ENCODE results near the gene MRPS27. TPM values are rescaled to one million over a fixed set of nuclear protein-coding genes. Genes with fewer than 3 reads are reported as not detected.

MRPS27 gene
- total and polyA plus RNA-seq, 4 donors = 17.6 to 38.7 (median 34.9) TPM

GRCh38 chr5:72337159-72337558, 17.1 kb upstream of the MRPS27 start:
- Histone ChIP-seq H3K36me3 (ENCODE audit: control insufficient read depth in 4 of 4, insufficient read depth in 3 of 4, low read depth in 1 of 4, low read length in 3 of 4) (peaks cover 0 to 5% (median 3%) of the 10 kb centered on the region in 4 donors), H3K27ac (ENCODE audit: low read depth in 1 of 2, low read length in 2 of 2) (peak overlapping the region; percentile 19 to 69)

GRCh38 chr5:72330712-72331111, 10.7 kb upstream of the MRPS27 start:
- H3K9ac ChIP-seq (ENCODE audit: low read depth in 1 of 2, low read length in 2 of 2) = no peak overlapping the region
- DNase-seq (ENCODE audit: low spot score) = no peak
- 89% methylated on average over 1 of the region's 1 CpG for WGBS
- no peak for TF ChIP-seq MAX (IDR thresholded peaks at IDR 0.05)
- TF ChIP-seq RXRA (IDR thresholded peaks at IDR 0.05) = no peak
- no peak for TF ChIP-seq HNF4G (IDR thresholded peaks at IDR 0.05)
- no peak for TF ChIP-seq GABPA (IDR thresholded peaks at IDR 0.05 in 1 of 2, conservative IDR thresholded peaks at IDR 0.05 in 1 of 2)
- no peak for TF ChIP-seq FOXA1 (IDR thresholded peaks at IDR 0.05)
- no peak for TF ChIP-seq REST (IDR thresholded peaks at IDR 0.05)
- no peak for TF ChIP-seq CTCF (IDR thresholded peaks at IDR 0.05; ENCODE audit: low read depth, low read length, missing input control)
- no peak for TF ChIP-seq RAD21 (IDR thresholded peaks at IDR 0.05)
- no peak for TF ChIP-seq NR2F2 (IDR thresholded peaks at IDR 0.05)
- TF ChIP-seq TAF1 (conservative IDR thresholded peaks at IDR 0.05) = no peak
- TF ChIP-seq EGR1 (IDR thresholded peaks at IDR 0.05; ENCODE audit: low read depth in 2 of 2) = no peak
- TF ChIP-seq JUND (IDR thresholded peaks at IDR 0.05) = no peak
- TF ChIP-seq HNF4A (conservative IDR thresholded peaks at IDR 0.05) = no peak
- no peak for TF ChIP-seq FOXA2 (IDR thresholded peaks at IDR 0.05)
- TF ChIP-seq YY1 (IDR thresholded peaks at IDR 0.05) = no peak
- no peak for TF ChIP-seq ZBTB33 (IDR thresholded peaks at IDR 0.05)
- H3K9me3 ChIP-seq (ENCODE audit: control insufficient read depth in 4 of 4, low read length in 3 of 4) = no peaks in the 10 kb centered on the region
- H3K27ac ChIP-seq (ENCODE audit: low read depth in 1 of 2, low read length in 2 of 2) = no peak overlapping the region
- no peaks in the 10 kb centered on the region for H3K4me1 ChIP-seq (ENCODE audit: control insufficient read depth in 4 of 4, insufficient read depth in 4 of 4, low read length in 3 of 4)
- H3K36me3 ChIP-seq (ENCODE audit: control insufficient read depth in 4 of 4, insufficient read depth in 3 of 4, low read depth in 1 of 4, low read length in 3 of 4) = peaks cover 7 to 30% (median 18%) of the 10 kb centered on the region in 4 donors
- H3K27me3 ChIP-seq (ENCODE audit: control insufficient read depth in 4 of 4, insufficient read depth in 4 of 4, low read length in 3 of 4) = no peaks in the 10 kb centered on the region
- H3K4me3 ChIP-seq (ENCODE audit: low read depth in 1 of 3, low read length in 3 of 3) = no peak overlapping the region

More at GRCh38 chr5:72337159-72337558, 17.1 kb upstream of the MRPS27 start:
- H3K4me3 ChIP-seq (ENCODE audit: low read depth in 1 of 3, low read length in 3 of 3) = no peak overlapping the region
- H3K4me1 ChIP-seq (ENCODE audit: control insufficient read depth in 4 of 4, insufficient read depth in 4 of 4, low read length in 3 of 4) = peaks cover 4 to 19% (median 9%) of the 10 kb centered on the region in 4 donors
- TF ChIP-seq HNF4G (IDR thresholded peaks at IDR 0.05) (no peak), FOXA2 (IDR thresholded peaks at IDR 0.05) (peak; percentile 2), TAF1 (conservative IDR thresholded peaks at IDR 0.05) (no peak), RAD21 (IDR thresholded peaks at IDR 0.05) (no peak)
- 96% methylated on average over 1 of the region's 1 CpG for WGBS
- no peak overlapping the region for H3K9ac ChIP-seq (ENCODE audit: low read depth in 1 of 2, low read length in 2 of 2)
- no peaks in the 10 kb centered on the region for H3K27me3 ChIP-seq (ENCODE audit: control insufficient read depth in 4 of 4, insufficient read depth in 4 of 4, low read length in 3 of 4)
- no peaks in the 10 kb centered on the region for H3K9me3 ChIP-seq (ENCODE audit: control insufficient read depth in 4 of 4, low read length in 3 of 4)
- DNase-seq (ENCODE audit: low spot score) = no peak

All from liver (tissue), 9 donors.